HUDEP-2 (cell line): Measurements from ENCODE around the gene TSC22D3.
A peak's percentile ranks its signal among the peaks of the same experiment; 100 is the strongest.

Source experiments
- DNase-seq, 76 experiments: peaks; one replicate each; lab custom pipeline; 2025; ENCODE audit not compliant: unreplicated experiment in 76 of 76; lab: John Stamatoyannopoulos, UW

The TSC22D3 gene

DNA sequence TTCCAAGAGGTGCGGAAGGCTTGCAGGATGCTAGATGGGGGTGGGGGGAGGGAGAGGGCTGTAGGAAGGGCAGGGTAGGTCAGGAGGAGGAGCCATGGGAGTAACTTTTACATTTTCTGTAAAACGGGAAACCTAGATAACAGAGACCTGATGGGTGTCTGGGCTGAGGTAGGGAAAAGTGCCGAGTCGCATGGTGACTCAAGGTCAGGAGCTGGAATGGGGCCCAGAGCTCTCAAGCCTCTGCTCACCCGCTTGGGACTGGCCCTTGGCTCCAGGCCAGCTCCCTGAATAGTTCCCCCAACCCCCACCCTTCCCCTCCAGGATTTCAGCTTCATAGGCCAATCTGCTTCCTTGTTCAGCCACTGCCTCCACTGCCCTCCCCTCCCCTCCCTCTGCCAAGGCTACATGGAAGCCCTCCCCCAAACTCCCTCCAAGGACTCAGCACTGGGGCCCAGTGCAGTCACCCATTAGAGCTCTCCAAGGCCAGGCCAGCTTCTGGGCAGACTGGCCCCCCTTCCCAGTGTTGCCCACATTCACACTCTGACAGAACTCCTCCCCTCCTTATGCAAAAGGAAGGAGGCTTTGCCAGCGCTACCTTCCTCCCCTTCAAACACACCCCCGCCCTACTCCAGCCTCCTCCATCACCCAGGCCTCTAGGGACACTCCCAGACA is 43.6 kb downstream of the TSC22D3 start:
- DNase-seq = peak in 72 of 76 experiments; percentile 4 to 81 (median 59)

DNA sequence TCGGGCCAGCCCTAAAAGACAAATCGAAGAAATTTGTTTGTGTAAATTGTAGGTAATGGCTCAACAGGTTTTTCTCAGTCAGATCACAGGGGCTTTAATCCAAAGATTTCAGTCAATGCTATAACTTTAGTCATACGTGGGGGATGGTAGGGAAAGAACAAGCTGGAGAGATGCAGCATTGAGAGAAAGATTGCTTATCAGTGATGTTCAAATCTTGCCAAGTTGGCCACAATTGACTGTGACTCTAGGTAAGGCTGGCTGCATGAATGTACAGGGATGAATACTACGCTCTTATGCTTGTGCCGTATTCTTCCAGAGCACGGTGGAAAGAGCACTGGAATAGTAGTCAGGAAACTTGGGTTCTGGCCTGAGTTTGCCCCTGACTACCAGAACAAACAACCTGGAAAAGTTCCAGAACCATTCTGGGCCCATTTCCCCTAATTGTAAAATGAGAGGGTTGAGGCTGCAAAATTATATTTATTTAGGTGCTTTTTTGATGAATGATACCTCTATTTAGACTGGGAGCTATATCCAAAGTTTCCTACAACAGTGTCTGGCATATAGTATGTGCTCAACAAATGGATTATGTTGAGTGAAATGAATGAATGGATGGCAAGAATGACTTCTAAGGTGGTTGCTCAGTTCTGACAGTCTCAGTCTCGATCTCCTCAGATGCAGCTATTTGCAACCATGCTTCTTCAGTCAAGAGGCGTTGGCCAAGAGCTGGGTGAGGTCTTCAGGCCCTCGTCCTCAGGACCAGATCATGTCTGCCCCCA is 44.4 kb downstream of the TSC22D3 start:
- DNase-seq = peak in 18 of 76 experiments; percentile 0 to 41 (median 9)

DNA sequence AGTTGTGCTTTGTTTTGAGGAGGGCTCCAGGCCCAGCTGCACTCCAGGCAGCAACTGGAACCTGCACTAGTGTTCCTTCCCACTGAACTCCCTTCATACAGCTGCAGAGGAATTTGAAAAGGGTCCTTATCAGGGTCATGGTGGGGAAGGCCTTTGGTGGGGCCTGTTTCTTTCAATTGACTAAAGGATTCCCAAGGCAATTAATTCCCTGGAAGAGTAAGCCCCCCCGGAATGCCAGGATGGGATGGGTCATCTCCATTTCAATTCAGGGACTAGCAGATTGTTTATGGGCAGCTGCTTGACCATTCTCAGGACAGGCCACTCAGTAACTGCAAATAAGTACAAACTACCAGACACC is 45.3 kb downstream of the TSC22D3 start:
- no peak for DNase-seq

DNA sequence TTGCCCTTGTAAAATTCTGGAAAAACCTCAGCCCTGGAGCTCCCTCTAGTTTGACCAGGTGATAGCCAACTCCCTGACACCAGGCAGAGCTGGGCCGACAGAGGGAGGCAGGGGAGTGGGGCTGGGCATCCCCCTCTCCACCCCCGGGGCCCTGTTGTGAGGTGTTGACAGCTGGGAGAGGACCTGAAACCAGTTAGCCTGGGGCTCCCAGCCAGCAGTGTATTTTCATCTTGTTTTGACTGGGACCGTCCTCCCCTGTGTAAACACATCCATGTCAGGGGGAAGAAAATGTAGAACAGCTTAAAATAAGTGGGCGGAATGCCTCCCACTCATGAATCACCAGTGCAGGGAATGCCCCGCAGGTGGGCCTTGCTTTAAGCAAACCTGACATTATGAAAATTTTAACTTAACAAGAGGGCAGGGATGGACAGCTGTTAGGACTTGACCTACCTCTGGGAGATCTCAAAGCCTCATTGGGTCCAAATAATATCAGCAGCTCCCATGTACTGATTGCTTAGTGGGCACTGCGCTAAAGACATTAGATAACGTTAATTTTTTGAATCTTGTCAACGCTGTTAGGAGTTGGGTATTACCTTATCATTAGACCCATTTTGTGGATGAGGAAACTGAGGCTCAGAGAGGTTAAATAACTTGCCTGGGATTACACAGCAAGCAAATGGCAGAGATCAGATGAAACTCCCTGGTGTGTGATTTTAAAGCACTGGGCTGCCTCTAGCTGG is 45.9 kb downstream of the TSC22D3 start:
- DNase-seq = no peak

- peak in 7 of 76 experiments; percentile 1 to 19 (median 1) for DNase-seq
Observed at GRCh38 chrX:107728371-107729099, 47.1 kb downstream of the TSC22D3 start.

- DNase-seq = peak in 61 of 76 experiments; percentile 0 to 69 (median 17)
Observed at GRCh38 chrX:107726816-107727534, 48.6 kb downstream of the TSC22D3 start.

- DNase-seq = no peak
Observed at GRCh38 chrX:107725761-107726555, 49.6 kb downstream of the TSC22D3 start.

DNA sequence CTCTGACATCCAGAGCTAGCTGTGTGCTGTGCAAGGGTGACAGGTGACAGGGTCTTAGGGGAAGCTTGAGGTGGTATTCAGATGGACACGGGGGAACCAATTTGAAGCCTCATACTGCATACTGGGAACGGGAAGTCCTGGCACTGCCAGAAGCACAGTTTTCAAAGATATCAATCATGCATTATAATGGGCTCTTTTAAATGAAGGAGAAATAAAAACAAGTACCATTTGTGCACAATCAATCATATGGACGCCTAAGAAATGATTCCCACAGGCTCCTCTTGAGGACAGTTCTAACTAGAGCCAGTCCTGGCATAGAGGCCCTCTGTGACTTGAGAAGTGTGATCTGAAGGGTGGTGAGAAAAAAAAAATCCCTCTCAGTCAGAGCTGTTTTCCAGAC is 50.9 kb downstream of the TSC22D3 start:
- DNase-seq = no peak

GRCh38 chrX:107723511-107723910 is 52.1 kb downstream of the TSC22D3 start:
- no peak for DNase-seq

DNA sequence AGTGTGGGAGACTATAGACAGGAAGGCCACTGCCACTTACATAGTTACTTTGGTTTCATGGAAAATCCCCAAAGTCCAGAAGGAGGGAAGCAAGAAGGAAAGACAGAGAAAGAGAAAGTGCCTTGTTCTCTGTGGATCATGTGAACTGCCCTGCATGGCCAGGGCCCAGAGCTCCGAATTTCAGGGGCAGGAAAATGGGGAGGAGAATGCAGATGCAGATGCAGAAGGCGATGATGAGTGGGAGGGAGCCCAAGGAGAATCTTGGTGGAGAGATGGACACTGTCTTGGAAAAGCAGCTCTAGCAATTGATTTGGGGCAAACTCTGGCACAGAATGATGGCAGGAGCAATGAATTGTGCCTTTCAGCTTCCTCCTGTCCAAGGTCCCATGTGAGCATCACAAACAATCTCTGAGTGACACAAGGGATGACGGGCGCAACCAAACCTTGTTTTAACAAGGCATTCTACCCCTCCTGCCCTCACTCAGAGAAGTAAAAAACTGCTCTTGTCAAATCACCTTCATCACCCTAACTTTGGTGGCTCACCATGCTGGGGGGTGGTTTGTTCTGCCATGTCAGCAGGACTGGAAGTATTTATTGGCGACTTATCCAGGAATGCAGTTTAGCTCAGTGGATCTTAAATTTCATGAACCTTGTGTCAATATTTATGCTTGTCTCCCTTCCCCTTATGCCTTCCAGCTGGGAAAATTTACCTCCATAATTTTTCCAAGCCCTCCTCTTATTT is 53.5 kb downstream of the TSC22D3 start:
- no peak for DNase-seq

- peak in 13 of 76 experiments; percentile 0 to 31 (median 5) for DNase-seq
Observed at GRCh38 chrX:107721318-107721717, 54.3 kb downstream of the TSC22D3 start.

- peak in 71 of 76 experiments; percentile 0 to 75 (median 35) for DNase-seq
Observed at GRCh38 chrX:107718156-107718621, 57.4 kb downstream of the TSC22D3 start.

GRCh38 chrX:107716816-107717700 is 58.5 kb downstream of the TSC22D3 start:
- peak in 74 of 76 experiments; percentile 2 to 86 (median 68) for DNase-seq

DNA sequence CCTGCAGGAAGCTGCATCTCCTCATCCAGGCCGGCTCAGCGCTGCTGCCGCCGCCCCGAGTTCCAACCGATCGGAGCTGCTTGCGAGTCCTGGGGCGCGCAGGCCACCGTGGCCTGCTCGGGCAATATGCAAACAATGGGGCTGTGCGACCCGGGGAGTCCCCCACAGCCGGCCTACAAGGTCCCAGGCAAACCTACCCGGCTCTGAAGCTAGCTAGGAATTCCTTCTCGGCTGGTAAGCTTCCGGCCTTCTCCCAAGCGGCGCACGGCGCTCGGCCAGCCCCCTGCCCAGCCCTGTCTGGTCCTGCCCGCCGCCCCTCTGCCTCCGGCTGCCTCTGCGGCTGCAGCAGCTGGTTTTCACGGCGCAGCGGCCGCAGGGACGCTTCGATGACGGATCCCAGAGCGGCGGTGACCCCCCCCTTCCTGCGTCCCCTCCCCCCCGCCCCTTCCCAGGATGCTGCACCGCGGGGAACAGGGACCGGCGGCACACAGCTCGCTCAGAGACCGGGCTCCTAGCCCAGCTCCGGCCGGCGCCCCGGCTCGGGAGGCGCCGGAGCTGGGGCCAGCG is 59.4 kb downstream of the TSC22D3 start:
- peak in 2 of 76 experiments; percentile 1 to 3 for DNase-seq

- DNase-seq = peak in 5 of 76 experiments; percentile 0 to 16 (median 3)
Observed at GRCh38 chrX:107715331-107716117, 60.1 kb downstream of the TSC22D3 start.

GRCh38 chrX:107714206-107714891 is 61.2 kb downstream of the TSC22D3 start:
- DNase-seq = peak in 13 of 76 experiments; percentile 0 to 34 (median 7)
